OCI-LY3 (cell line): ENCODE measurements around the gene FCHSD1.

Experiments
- H2AFZ ChIP-seq: fragments of 200-600, 300-600 bp; shearing (Covaris generic); 2 replicates; pipeline ENCODE4 v1.6.0; 2014; ENCODE audit warnings: antibody characterized with exemption, low read depth, low read length
- H3K27ac ChIP-seq: fragments of 200-600, 300-600 bp; sonication (generic); 2 replicates; pipeline ENCODE4 v1.5.1; 2014; ENCODE audit warnings: mild to moderate bottlenecking, low read length, moderate library complexity, mixed read lengths
- H3K27me3 ChIP-seq: fragments of 200-600, 300-600 bp; sonication (generic); 2 replicates; pipeline ENCODE4 v1.6.1; 2014; ENCODE audit warnings: low read depth, low read length, mixed read lengths
- H3K36me3 ChIP-seq: fragments of 200-600, 300-600 bp; sonication (generic); replicated peaks from 2 replicates; pipeline ENCODE3; 2014; ENCODE audit warnings: low read depth, low read length, mixed read lengths
- H3K4me1 ChIP-seq: fragments of 300-600, 200-600 bp; sonication (generic); 2 replicates; pipeline ENCODE4 v1.6.1; 2014; ENCODE audit warnings: low read length, mixed read lengths
- H3K4me2 ChIP-seq: fragments of 200-600, 300-600 bp; sonication (generic); 2 replicates; pipeline ENCODE4 v1.6.1; 2014; ENCODE audit warnings: low read length, mixed read lengths
- H3K4me3 ChIP-seq: fragments of 300-600, 200-600 bp; sonication (generic); 2 replicates; pipeline ENCODE4 v1.5.1; 2014; ENCODE audit warnings: antibody characterized with exemption, mild to moderate bottlenecking, low read length, moderate library complexity
- H3K79me2 ChIP-seq: fragments of 300-600, 200-600 bp; shearing (Covaris generic); 2 replicates; pipeline ENCODE4 v1.6.1; 2014; ENCODE audit warnings: mild to moderate bottlenecking, low read length, mixed read lengths
- H3K9ac ChIP-seq: fragments of 300-600, 200-600 bp; shearing (Covaris generic); 2 replicates; pipeline ENCODE4 v1.6.0; 2014; ENCODE audit warnings: mild to moderate bottlenecking, low read length, moderate library complexity
- H3K9me3 ChIP-seq: fragments of 200-600, 300-600 bp; shearing (Covaris generic); 2 replicates; pipeline ENCODE4 v1.6.1; 2014; ENCODE audit warnings: low read length, mixed read lengths; ENCODE audit not compliant: insufficient read depth
- H4K20me1 ChIP-seq: fragments of 200-600, 300-600 bp; sonication (generic); 2 replicates; pipeline ENCODE4 v1.6.1; 2016; ENCODE audit warnings: low read length, mixed read lengths; ENCODE audit not compliant: insufficient read depth
- EZH2phosphoT487 ChIP-seq: fragments of 200-600 bp; shearing (Covaris generic); IDR thresholded peaks from 2 replicates; pipeline ENCODE4 v1.6.1; 2018; ENCODE audit warnings: antibody characterized with exemption, mixed run types, low read depth
- TF ChIP-seq, protein P1 (sequence below): fragments of 200-600, 300-600 bp; sonication (generic); IDR thresholded peaks from 2 replicates; pipeline ENCODE4 v1.5.1; 2014; ENCODE audit warnings: antibody characterized with exemption, low read length, low read depth

The FCHSD1 gene

DNA sequence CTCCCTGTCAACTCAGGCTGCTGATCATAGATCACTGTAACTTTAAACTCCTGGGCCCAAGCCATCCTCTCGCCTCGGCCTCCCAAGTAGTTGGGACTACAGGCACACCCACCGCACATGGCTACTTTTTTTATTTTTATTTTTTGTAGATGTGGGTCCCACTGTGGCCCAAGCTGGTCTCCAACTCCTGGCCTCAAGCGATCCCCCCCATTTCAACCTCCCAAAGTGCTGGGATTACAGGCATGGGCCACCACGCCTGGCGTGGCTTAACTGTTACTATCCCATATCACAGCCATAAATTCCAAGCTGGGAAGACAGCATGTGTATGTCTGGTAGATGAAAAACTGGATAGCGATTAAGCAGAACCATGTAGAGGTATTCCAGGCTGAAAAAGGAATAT lies 15.6 kb downstream of the FCHSD1 start:
- peak overlapping the region; percentile 98 for H3K27ac ChIP-seq
- H3K27me3 ChIP-seq: no peaks in the 10 kb centered on the region
- H3K9ac ChIP-seq: peak overlapping the region; percentile 94
- peaks cover 23% of the 10 kb centered on the region for H3K36me3 ChIP-seq
- H3K79me2 ChIP-seq: peaks cover 69% of the 10 kb centered on the region
- H4K20me1 ChIP-seq: peaks cover 23% of the 10 kb centered on the region
- peak overlapping the region; percentile 95 for H3K4me3 ChIP-seq
- H2AFZ ChIP-seq: no peak overlapping the region
- no peaks in the 10 kb centered on the region for H3K9me3 ChIP-seq
- H3K4me1 ChIP-seq: peaks cover 50% of the 10 kb centered on the region
- peak overlapping the region; percentile 95 for H3K4me2 ChIP-seq
- TF ChIP-seq EZH2phosphoT487: no peak
- TF ChIP-seq, protein P1, sequence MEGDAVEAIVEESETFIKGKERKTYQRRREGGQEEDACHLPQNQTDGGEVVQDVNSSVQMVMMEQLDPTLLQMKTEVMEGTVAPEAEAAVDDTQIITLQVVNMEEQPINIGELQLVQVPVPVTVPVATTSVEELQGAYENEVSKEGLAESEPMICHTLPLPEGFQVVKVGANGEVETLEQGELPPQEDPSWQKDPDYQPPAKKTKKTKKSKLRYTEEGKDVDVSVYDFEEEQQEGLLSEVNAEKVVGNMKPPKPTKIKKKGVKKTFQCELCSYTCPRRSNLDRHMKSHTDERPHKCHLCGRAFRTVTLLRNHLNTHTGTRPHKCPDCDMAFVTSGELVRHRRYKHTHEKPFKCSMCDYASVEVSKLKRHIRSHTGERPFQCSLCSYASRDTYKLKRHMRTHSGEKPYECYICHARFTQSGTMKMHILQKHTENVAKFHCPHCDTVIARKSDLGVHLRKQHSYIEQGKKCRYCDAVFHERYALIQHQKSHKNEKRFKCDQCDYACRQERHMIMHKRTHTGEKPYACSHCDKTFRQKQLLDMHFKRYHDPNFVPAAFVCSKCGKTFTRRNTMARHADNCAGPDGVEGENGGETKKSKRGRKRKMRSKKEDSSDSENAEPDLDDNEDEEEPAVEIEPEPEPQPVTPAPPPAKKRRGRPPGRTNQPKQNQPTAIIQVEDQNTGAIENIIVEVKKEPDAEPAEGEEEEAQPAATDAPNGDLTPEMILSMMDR: no peak

DNA sequence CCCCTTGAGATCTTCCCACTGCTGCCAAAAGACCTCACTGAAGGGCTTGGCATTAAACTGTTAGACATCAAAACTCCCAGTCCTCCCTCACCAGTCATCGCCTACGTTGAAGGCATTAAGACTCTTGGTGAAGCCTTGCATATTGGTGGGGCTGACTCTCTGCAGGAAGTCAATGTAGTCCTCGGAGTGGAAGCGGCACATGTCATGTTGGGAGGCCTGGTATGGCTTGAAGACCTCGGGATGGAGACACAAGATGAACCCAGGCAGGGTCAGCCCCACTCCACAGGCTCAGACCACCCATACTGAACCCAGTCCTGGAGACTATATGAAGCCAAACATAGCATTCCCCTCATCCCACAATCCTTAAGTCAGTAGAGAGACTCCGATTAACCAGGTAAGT lies 16.5 kb downstream of the FCHSD1 start:
- TF ChIP-seq, protein P1: no peak
- TF ChIP-seq EZH2phosphoT487: no peak
- peaks cover 50% of the 10 kb centered on the region for H3K4me1 ChIP-seq
- H3K9ac ChIP-seq: peak overlapping the region; percentile 94
- H3K36me3 ChIP-seq: peaks cover 27% of the 10 kb centered on the region
- peak overlapping the region; percentile 98 for H3K27ac ChIP-seq
- H3K79me2 ChIP-seq: peaks cover 75% of the 10 kb centered on the region
- peak overlapping the region; percentile 95 for H3K4me2 ChIP-seq
- H2AFZ ChIP-seq: no peak overlapping the region
- no peaks in the 10 kb centered on the region for H3K9me3 ChIP-seq
- peak overlapping the region; percentile 95 for H3K4me3 ChIP-seq
- H4K20me1 ChIP-seq: peaks cover 28% of the 10 kb centered on the region
- H3K27me3 ChIP-seq: no peaks in the 10 kb centered on the region

DNA sequence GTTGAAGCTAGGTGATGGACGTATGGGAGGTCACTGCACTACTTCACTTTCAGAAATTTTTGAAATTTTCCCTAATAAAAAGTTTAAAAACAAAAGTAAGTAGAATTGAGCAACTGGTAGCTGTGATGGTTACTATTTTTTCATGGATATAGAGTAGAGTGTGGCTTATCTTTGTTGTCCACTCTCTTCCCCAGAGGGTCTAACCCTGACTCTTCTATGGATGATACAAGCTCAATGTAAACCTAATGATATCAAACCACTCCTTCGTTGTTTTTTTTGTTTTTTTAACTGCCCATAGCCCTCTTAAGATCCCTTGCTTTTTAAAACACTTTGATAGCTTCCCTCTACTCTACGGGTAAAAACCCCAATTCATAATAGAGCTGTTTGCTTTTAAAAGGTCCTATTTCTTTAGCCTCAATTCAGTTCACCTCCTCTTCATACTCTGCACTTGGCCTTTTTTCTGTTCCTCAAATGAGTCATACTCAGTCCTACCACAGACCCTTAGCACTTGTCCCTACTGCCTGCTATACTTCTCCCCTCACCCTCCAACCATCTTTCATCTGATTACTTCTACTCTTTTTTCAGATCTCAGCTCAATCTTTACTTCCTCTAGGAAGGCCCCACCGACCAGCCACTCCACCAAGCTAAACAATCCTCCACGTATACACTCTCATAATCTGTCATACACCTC lies 17.2 kb downstream of the FCHSD1 start:
- peaks cover 78% of the 10 kb centered on the region for H3K79me2 ChIP-seq
- H3K36me3 ChIP-seq: peaks cover 34% of the 10 kb centered on the region
- H3K4me2 ChIP-seq: peak overlapping the region; percentile 95

DNA sequence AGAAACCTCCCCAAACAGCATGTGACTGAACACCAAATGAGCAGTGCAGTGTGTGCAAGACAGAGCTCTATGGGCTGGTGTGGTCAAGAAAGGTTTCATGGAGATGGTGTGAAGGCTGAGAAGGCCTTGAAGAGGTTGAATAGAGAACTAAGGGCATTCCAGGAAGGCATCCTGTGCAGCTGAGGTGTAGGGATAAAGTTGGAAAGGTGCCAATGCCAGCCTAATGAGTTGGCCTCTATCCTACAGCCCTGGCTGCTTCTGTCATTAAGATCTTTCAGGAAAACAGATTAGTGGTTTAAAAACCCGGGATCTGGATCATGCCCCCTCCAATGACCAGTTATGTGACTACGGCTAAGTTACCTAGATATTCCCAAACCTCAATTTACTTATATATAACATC lies 18.6 kb downstream of the FCHSD1 start:
- no peak overlapping the region for H3K27ac ChIP-seq
- no peaks in the 10 kb centered on the region for H3K27me3 ChIP-seq
- no peak for TF ChIP-seq EZH2phosphoT487
- TF ChIP-seq, protein P1: no peak
- H2AFZ ChIP-seq: no peak overlapping the region
- H3K4me3 ChIP-seq: no peak overlapping the region
- peaks cover 32% of the 10 kb centered on the region for H4K20me1 ChIP-seq
- H3K79me2 ChIP-seq: peaks cover 70% of the 10 kb centered on the region
- H3K36me3 ChIP-seq: peaks cover 45% of the 10 kb centered on the region
- H3K9ac ChIP-seq: no peak overlapping the region
- no peaks in the 10 kb centered on the region for H3K9me3 ChIP-seq
- H3K4me2 ChIP-seq: peak overlapping the region; percentile 9; the same call in 1 of the 2 replicates
- H3K4me1 ChIP-seq: peaks cover 52% of the 10 kb centered on the region

More for the DNA sequence above, 17.2 kb downstream of the FCHSD1 start:
- Histone ChIP-seq H3K4me1 (peaks cover 50% of the 10 kb centered on the region), H3K9ac (peak overlapping the region; percentile 94), H4K20me1 (peaks cover 28% of the 10 kb centered on the region), H3K9me3 (no peaks in the 10 kb centered on the region), H3K27ac (peak overlapping the region; percentile 98), H3K4me3 (peak overlapping the region; percentile 95), H3K27me3 (no peaks in the 10 kb centered on the region), H2AFZ (no peak overlapping the region)
- TF ChIP-seq EZH2phosphoT487: no peak
- TF ChIP-seq, protein P1: no peak
